BE2C (cell line): Measurements from ENCODE around the gene RNF151.

Experiments
- DNase-seq: peaks from one replicate; pipeline ENCODE4 v3.0.0-alpha.2; 2020
- H3K27me3 ChIP-seq: fragments of 250-450 bp; sonication (Bioruptor Pico); 2 replicates; pipeline ENCODE4 v1.5.1; 2020; ENCODE audit warnings: mild to moderate bottlenecking
- H3K36me3 ChIP-seq: fragments of 250-450 bp; sonication (Bioruptor Pico); 2 replicates; pipeline ENCODE4 v1.5.1; 2020; ENCODE audit warnings: mild to moderate bottlenecking
- H3K4me1 ChIP-seq: fragments of 250-450 bp; sonication (Bioruptor Pico); 2 replicates; pipeline ENCODE4 v1.5.1; 2020
- H3K4me3 ChIP-seq: 2 replicates; pipeline ENCODE4 v1.5.1; 2011; ENCODE audit warnings: low read depth, low read length
- H3K9me3 ChIP-seq: fragments of 250-450 bp; sonication (Bioruptor Pico); 2 replicates; pipeline ENCODE4 v1.5.1; 2020
- TF ChIP-seq, protein P1 (sequence below): IDR thresholded peaks from 2 replicates; pipeline ENCODE4 v1.5.1; 2012; ENCODE audit warnings: mild to moderate bottlenecking, low read depth, low read length

RNF151 gene

DNA sequence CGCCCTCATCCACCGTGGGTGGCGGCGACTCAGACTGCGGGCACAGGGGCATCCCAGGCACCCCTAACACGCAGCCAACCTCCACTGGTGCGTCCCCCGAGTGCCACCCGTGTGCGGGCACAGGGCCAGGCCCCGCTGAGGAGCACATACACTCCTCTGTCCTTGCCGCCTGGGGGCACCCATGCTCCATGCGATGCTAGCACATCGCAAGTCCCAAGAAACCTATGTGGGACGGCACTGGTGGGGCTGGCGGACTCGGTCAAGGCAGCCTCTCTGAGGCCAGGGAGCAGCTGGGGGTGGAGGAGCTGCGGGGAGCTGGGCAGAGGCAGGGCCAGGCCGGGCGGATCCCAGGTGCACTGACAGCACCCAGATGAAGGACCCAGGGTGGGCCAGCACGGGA, 39.0 kb downstream of the RNF151 start:
- peaks cover 49% of the 10 kb centered on the region for H3K36me3 ChIP-seq
- H3K27me3 ChIP-seq: no peaks in the 10 kb centered on the region
- peaks cover 29% of the 10 kb centered on the region for H3K4me1 ChIP-seq
- H3K4me3 ChIP-seq: no peak overlapping the region; the same call in 1 of the 2 replicates
- H3K9me3 ChIP-seq: no peaks in the 10 kb centered on the region
- DNase-seq: peak; percentile 89
- TF ChIP-seq, protein P1, sequence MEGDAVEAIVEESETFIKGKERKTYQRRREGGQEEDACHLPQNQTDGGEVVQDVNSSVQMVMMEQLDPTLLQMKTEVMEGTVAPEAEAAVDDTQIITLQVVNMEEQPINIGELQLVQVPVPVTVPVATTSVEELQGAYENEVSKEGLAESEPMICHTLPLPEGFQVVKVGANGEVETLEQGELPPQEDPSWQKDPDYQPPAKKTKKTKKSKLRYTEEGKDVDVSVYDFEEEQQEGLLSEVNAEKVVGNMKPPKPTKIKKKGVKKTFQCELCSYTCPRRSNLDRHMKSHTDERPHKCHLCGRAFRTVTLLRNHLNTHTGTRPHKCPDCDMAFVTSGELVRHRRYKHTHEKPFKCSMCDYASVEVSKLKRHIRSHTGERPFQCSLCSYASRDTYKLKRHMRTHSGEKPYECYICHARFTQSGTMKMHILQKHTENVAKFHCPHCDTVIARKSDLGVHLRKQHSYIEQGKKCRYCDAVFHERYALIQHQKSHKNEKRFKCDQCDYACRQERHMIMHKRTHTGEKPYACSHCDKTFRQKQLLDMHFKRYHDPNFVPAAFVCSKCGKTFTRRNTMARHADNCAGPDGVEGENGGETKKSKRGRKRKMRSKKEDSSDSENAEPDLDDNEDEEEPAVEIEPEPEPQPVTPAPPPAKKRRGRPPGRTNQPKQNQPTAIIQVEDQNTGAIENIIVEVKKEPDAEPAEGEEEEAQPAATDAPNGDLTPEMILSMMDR: peak; percentile 65

DNA sequence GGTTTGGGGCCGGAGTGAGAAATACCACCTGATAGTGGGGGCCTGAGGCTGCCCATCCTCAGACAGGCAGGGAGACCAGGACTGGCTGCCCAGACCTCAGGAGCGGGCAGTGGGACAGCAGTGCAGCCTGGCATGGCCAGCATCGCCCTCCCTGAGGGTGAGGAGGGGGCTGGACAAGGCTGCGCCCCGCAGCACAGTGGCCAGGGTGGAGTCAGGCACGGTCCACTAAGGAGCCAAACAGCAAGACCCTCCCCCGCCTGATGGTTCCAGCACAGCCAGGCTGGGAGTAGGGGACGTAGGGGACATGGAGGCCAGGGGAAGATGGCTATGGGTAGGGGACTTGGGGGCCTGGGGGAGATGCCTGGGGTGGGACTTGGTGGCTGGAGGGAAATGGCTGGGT, 39.7 kb downstream of the RNF151 start:
- TF ChIP-seq, protein P1: no peak
- H3K4me3 ChIP-seq: no peak overlapping the region
- H3K27me3 ChIP-seq: no peaks in the 10 kb centered on the region
- H3K36me3 ChIP-seq: peaks cover 42% of the 10 kb centered on the region
- DNase-seq: peak; percentile 13
- H3K4me1 ChIP-seq: peaks cover 29% of the 10 kb centered on the region
- no peaks in the 10 kb centered on the region for H3K9me3 ChIP-seq

DNA sequence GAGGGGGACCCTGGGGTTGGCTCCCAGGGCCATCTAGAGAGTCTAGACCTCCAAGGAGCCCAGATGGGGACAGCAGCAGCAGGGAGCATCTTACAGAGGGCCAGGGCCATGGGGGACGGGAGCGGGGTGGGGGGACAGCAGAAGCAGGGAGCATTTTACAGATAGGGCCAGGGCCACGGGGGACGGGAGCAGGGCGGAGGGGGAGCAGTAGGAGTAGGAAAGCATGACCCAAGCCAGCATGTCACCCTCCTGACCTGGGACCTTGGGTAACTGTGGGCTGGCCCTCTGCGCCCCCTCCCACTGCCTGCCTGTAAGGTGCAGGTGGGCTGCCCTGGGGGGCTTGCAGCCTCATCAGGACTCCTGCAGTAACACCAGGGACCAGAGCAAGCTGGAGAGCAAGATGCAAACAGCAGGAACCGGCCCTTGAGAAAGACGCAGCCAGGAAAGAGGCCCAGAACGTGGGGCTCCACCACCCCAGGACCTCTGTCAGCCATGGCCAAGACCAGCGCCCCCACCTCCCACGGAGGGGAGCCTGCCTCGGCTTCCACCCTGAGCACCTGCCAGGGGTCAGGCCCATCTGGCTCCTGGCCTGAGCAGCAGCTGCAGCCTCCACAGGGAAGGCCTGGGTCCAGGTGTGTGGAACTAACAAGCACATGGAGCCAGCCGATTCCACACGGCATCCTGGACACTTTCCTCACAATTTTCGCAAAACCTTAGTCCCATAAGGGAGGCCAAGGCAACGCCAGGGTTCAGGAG, 40.6 kb downstream of the RNF151 start:
- DNase-seq: no peak
- H3K9me3 ChIP-seq: no peaks in the 10 kb centered on the region
- TF ChIP-seq, protein P1: no peak
- no peaks in the 10 kb centered on the region for H3K27me3 ChIP-seq
- H3K4me3 ChIP-seq: peak overlapping the region; percentile 91
- peaks cover 32% of the 10 kb centered on the region for H3K36me3 ChIP-seq
- H3K4me1 ChIP-seq: peaks cover 29% of the 10 kb centered on the region

DNA sequence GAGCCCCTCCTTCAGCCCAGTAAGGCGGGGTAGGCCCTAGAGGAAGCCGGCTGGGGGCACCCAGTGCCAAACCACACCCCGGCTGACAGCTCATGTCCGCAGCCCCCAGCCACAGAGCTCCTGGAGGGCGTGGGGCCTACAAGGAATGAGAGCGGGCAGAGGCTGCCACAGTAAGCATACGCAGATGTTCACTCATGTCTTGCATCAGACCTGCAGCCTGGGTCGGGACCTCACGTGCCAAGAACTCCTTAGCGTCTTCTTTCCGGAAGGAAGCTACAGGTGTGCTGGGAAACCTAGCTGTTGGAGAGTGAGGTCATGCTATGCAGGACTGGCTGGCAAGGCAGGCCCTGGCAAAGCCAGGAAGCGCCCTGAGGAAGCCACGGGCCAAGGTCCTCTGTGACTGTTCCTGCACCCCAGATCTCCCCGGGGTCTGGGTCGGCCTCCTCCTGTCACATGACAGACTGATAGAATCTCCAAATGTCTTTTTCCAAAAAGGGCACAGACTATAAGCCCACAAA, 41.4 kb downstream of the RNF151 start:
- no peaks in the 10 kb centered on the region for H3K9me3 ChIP-seq
- peaks cover 24% of the 10 kb centered on the region for H3K36me3 ChIP-seq
- TF ChIP-seq, protein P1: no peak
- no peak for DNase-seq
- peaks cover 29% of the 10 kb centered on the region for H3K4me1 ChIP-seq
- H3K4me3 ChIP-seq: peak overlapping the region; percentile 91
- no peaks in the 10 kb centered on the region for H3K27me3 ChIP-seq

DNA sequence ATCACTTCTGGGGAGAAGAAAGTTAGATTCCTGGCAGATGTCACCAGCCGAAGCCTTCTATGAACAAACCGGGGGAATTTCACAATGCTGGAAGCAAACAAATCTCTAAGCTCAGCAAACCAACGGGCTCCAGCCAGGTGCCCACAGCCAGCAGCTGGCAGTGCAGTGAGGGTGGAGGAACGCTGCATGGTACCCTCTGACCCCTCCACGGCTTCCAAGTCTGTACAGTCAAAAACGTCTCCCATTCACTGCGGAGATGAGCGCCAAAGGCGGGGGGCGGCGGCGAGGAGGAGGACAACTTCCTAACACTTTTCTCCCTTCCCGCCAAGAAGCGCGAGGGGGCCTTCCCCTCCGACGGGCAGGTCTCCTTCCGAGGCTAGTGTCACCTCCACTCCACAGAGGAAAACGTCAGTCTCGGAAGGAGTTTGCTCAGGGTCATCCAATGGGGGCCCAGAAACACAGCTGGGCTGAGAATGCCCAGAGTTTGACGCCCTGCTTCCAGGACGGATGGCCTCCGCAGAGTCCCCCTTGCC, 42.0 kb downstream of the RNF151 start:
- Histone ChIP-seq H3K4me3 (peak overlapping the region; percentile 91), H3K36me3 (peaks cover 18% of the 10 kb centered on the region), H3K9me3 (no peaks in the 10 kb centered on the region), H3K4me1 (peaks cover 29% of the 10 kb centered on the region), H3K27me3 (no peaks in the 10 kb centered on the region)
- TF ChIP-seq, protein P1: no peak
- DNase-seq: no peak

DNA sequence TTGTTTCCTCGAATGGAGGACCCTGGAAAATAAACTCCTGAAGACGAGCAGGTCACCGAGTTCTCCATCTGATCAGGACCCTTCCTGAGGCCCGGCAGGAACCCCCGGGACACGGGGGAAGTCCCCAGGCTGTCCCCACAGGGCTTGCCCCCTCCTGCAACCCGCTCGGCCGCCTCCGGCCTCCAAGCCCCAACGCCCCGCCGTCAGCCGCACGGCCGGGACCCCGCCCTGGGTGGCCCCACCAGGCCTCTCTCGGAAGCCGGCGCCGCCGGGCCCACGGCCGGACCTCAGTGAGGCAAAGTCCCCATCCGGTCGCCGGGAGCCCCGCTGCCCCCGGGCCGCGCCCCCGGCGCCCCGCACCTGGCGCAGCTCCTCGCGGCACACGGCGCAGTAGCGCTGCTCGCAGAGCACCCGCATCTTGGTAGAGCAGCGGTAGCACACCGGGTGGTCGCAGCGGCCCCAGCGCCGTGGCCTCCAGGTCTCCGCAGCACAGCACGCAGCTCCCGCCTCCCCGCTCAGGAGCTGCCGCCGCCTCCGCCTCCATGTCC, 42.6 kb downstream of the RNF151 start:
- DNase-seq: no peak
- Histone ChIP-seq H3K27me3 (no peaks in the 10 kb centered on the region), H3K4me3 (peak overlapping the region; percentile 91), H3K4me1 (peaks cover 26% of the 10 kb centered on the region), H3K36me3 (peaks cover 17% of the 10 kb centered on the region), H3K9me3 (no peaks in the 10 kb centered on the region)
- TF ChIP-seq, protein P1: no peak
